ENCODE results near the gene ADCY2. TPM values are rescaled to one million over a fixed set of nuclear protein-coding genes. Genes with fewer than 3 reads are reported as not detected.
A peak's percentile ranks its signal among the peaks of the same experiment; 100 is the strongest.

The ADCY2 gene
- total RNA-seq, 1 experiment from 2014 or later = not detected

DNA sequence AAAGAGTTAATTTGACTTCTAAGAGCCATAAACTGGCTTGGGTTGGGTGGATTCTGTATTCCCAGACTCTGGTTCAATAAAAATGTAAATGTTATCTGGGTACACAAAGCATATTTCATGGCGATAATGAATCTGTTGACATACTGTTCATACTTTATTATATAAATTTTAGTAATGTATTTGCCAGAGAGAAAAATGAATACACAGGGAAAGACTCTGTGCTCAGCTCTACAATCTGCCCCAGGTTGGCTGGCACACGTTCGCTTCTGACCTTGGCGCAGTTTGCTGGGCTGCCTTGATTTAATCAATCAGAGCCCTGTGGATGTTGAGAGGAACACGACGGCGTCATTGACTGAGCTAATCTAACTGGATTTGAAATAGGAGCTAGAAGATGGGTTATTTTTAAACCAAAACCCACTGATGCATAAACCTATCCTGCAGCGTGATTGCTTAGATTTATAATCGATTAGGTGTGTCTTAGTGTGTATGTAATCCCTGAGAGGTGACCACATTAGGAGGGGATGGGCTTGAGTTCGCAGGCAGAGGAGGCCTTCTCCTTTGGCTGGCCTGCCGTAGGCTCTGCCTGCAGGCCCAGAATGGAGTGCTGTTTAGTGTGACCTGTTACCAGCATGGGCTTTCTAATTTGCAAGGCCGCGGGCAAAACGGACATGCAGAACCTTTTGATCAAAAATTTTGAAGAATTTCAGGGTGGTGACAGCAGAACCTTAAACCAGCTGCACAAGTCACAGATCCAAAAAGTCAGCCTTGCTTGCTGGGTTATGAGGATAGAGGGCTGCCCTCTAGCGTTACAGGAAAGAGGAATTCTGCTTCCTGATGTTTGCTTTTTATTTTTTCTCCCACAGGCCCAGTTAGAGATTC is 3.9 kb upstream of the ADCY2 start:
- H3K27ac Mint-ChIP-seq (ENCODE audit: unreplicated experiment) = no peak overlapping the region
- peaks cover 9% of the 10 kb centered on the region for H3K27me3 Mint-ChIP-seq (ENCODE audit: unreplicated experiment)
- no TSS peak for BruUV-seq (replicated peaks)
- TF ChIP-seq, protein P1, sequence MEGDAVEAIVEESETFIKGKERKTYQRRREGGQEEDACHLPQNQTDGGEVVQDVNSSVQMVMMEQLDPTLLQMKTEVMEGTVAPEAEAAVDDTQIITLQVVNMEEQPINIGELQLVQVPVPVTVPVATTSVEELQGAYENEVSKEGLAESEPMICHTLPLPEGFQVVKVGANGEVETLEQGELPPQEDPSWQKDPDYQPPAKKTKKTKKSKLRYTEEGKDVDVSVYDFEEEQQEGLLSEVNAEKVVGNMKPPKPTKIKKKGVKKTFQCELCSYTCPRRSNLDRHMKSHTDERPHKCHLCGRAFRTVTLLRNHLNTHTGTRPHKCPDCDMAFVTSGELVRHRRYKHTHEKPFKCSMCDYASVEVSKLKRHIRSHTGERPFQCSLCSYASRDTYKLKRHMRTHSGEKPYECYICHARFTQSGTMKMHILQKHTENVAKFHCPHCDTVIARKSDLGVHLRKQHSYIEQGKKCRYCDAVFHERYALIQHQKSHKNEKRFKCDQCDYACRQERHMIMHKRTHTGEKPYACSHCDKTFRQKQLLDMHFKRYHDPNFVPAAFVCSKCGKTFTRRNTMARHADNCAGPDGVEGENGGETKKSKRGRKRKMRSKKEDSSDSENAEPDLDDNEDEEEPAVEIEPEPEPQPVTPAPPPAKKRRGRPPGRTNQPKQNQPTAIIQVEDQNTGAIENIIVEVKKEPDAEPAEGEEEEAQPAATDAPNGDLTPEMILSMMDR (IDR thresholded peaks at IDR 0.05; ENCODE audit: unreplicated experiment) = no peak
- no peaks in the 10 kb centered on the region for H3K9me3 Mint-ChIP-seq (ENCODE audit: low read depth, unreplicated experiment)
- H3K4me3 Mint-ChIP-seq (ENCODE audit: low read depth, unreplicated experiment) = no peak overlapping the region
- no peaks in the 10 kb centered on the region for H3K36me3 Mint-ChIP-seq (ENCODE audit: insufficient read depth, unreplicated experiment)
- intact Hi-C loops (cut with micrococcal nuclease; ENCODE audit: unreplicated experiment) = loop anchor here (1.0 to 5.0 kb wide), 4 partner anchors 130 to 627 kb away; no protein-coding TSS in a partner anchor
- peak; percentile 18 for DNase-seq
- H3K4me1 Mint-ChIP-seq (ENCODE audit: low read depth, unreplicated experiment) = no peaks in the 10 kb centered on the region
- CTCF ChIA-PET = interaction anchor here (0.6 to 1.0 kb wide), 3 partner anchors 15 to 626 kb away, joined by 3 read pairs; no protein-coding TSS in a partner anchor

DNA sequence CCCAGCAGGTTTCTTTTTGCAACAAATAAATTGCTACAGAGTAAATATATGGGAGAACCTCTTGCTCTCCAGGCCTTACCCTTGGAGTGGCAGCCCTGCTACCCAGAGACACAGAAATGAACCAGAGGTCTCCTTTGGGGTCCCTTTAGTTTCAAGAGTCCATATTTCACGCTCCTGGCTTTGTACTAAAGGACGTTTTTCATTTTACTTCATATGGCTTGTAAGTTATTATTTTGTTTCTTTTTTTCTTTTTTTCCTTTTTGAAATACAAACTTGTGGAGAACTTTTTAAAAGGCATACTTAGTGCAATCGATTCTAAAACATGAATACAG is 3.3 kb upstream of the ADCY2 start:
- CTCF ChIA-PET = interaction anchor here (0.6 to 1.0 kb wide), 2 partner anchors 27 to 626 kb away, joined by 3 read pairs; no protein-coding TSS in a partner anchor
- H3K4me3 Mint-ChIP-seq (ENCODE audit: low read depth, unreplicated experiment) = no peak overlapping the region
- H3K27ac Mint-ChIP-seq (ENCODE audit: unreplicated experiment) = no peak overlapping the region
- intact Hi-C loops (cut with micrococcal nuclease; ENCODE audit: unreplicated experiment) = loop anchor here (1.0 to 5.0 kb wide), 4 partner anchors 130 to 627 kb away; no protein-coding TSS in a partner anchor
- no peaks in the 10 kb centered on the region for H3K4me1 Mint-ChIP-seq (ENCODE audit: low read depth, unreplicated experiment)
- TF ChIP-seq, protein P1 (IDR thresholded peaks at IDR 0.05; ENCODE audit: unreplicated experiment) = no peak
- no peaks in the 10 kb centered on the region for H3K36me3 Mint-ChIP-seq (ENCODE audit: insufficient read depth, unreplicated experiment)
- no peak for DNase-seq
- no peaks in the 10 kb centered on the region for H3K9me3 Mint-ChIP-seq (ENCODE audit: low read depth, unreplicated experiment)
- no TSS peak for BruUV-seq (replicated peaks)
- peaks cover 15% of the 10 kb centered on the region for H3K27me3 Mint-ChIP-seq (ENCODE audit: unreplicated experiment)

DNA sequence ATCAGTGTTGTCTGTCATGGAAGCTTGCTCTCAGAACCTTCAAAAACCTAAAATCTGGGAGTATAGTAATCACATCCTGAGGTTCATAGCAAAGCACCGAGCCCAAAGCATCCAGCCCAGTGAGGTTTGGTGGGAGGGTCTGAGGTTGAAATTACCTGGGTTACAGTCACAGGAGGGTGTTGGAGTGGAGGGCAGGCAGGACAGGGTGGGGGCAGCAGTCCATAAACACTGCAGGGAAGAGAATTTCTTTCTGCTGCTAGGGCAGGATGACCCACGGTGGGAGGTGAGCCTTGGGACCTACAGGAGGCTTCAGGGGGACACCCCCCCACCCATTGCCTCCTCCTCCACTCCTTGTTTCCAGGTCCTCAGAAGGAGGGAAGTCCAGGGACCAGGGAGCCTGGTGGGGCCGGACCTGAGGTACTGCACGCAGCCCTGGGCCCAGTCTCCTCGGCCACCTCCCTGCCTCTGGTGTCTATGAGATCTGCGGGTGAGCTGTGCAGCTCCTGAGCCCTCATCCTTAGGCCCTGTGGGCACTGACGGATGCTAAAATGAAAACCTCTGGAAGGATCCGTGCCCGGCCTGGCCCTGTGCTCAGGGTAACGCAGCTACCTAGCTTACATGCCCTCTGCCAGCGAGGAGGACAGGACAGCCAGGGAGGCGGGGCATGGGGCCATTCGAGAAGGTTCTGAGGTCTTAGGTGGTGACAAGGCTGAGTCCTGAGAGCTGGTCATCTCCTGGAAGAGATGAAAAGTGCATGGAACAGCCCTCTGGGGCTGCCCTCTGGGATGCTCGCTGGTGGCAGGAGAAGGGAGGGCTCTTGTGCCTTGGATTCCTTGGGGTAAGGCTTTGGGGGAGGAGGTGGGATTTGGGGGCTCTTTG is 1.8 kb upstream of the ADCY2 start:
- H3K27me3 Mint-ChIP-seq (ENCODE audit: unreplicated experiment) = peaks cover 30% of the 10 kb centered on the region
- no peak for DNase-seq
- no peak overlapping the region for H3K4me3 Mint-ChIP-seq (ENCODE audit: low read depth, unreplicated experiment)
- no TSS peak for BruUV-seq (replicated peaks)
- CTCF ChIA-PET = no interaction called here
- no peaks in the 10 kb centered on the region for H3K36me3 Mint-ChIP-seq (ENCODE audit: insufficient read depth, unreplicated experiment)
- no peaks in the 10 kb centered on the region for H3K9me3 Mint-ChIP-seq (ENCODE audit: low read depth, unreplicated experiment)
- intact Hi-C loops (cut with micrococcal nuclease; ENCODE audit: unreplicated experiment) = loop anchor here (5.0 kb wide), 2 partner anchors 132 to 353 kb away; no protein-coding TSS in a partner anchor
- no peaks in the 10 kb centered on the region for H3K4me1 Mint-ChIP-seq (ENCODE audit: low read depth, unreplicated experiment)
- TF ChIP-seq, protein P1 (IDR thresholded peaks at IDR 0.05; ENCODE audit: unreplicated experiment) = no peak
- H3K27ac Mint-ChIP-seq (ENCODE audit: unreplicated experiment) = no peak overlapping the region

DNA sequence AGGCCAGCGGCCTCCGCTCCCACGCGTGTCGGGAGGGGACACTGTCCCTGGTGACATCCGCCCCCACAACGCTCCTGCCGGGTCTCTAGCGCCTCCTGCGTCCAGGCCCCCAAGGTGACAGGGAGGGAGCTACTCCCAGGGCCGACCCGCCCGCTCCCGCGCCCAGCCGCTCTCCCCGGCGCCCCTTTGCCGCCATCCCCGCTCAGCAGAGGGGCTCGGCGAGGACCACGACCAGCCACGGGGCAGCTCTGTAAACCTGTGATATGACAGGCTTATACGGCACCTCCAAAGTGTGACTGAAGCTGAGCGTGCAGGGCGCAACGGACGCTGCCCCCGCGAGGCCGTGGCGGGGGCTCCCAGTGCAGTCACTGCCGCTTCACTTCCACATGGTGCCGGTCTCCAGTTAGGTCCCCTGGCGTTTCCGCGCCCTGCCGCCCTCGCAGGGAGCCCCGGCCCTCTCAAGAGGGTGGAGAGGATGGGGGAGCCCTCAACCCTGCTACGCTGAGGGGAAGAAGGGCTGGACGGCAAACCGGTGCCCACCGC is 978 bp upstream of the ADCY2 start:
- TF ChIP-seq, protein P1 (IDR thresholded peaks at IDR 0.05; ENCODE audit: unreplicated experiment) = no peak
- no peaks in the 10 kb centered on the region for H3K9me3 Mint-ChIP-seq (ENCODE audit: low read depth, unreplicated experiment)
- CTCF ChIA-PET = no interaction called here
- H3K4me1 Mint-ChIP-seq (ENCODE audit: low read depth, unreplicated experiment) = no peaks in the 10 kb centered on the region
- no peaks in the 10 kb centered on the region for H3K36me3 Mint-ChIP-seq (ENCODE audit: insufficient read depth, unreplicated experiment)
- H3K4me3 Mint-ChIP-seq (ENCODE audit: low read depth, unreplicated experiment) = no peak overlapping the region
- no peak overlapping the region for H3K27ac Mint-ChIP-seq (ENCODE audit: unreplicated experiment)
- intact Hi-C loops (cut with micrococcal nuclease; ENCODE audit: unreplicated experiment) = loop anchor here (5.0 kb wide), 2 partner anchors 133 to 352 kb away; no protein-coding TSS in a partner anchor
- BruUV-seq (replicated peaks) = no TSS peak
- no peak for DNase-seq
- peaks cover 30% of the 10 kb centered on the region for H3K27me3 Mint-ChIP-seq (ENCODE audit: unreplicated experiment)
